Mesenchymal stem cell (in vitro differentiated cells and primary cell): Measurements from ENCODE around the gene ACE2.
A peak's percentile ranks its signal among the peaks of the same experiment; 100 is the strongest.

Experiments used
- DNase-seq: peaks from one replicate; pipeline ENCODE4 v3.0.0-alpha.2; 2013
- H2AFZ ChIP-seq: one replicate; pipeline ENCODE4 v1.6.1; 2013; ENCODE audit warnings: low read depth, mild to moderate bottlenecking, control low read depth, inconsistent platforms, low read length, moderate library complexity
- H2AK5ac ChIP-seq: 2 replicates; pipeline ENCODE4 v1.6.1; 2013; ENCODE audit warnings: low read length, moderate library complexity, mild to moderate bottlenecking, inconsistent platforms; ENCODE audit not compliant: severe bottlenecking
- H2BK120ac ChIP-seq: one replicate; pipeline ENCODE4 v1.6.1; 2013; ENCODE audit warnings: low read depth, mild to moderate bottlenecking, inconsistent platforms, low read length, moderate library complexity
- H2BK12ac ChIP-seq, 2 experiments: one replicate each; pipeline ENCODE4 v1.6.1; 2013; ENCODE audit warnings: inconsistent platforms in 2 of 2, low read length in 2 of 2, mild to moderate bottlenecking in 2 of 2, moderate library complexity in 2 of 2, control low read depth in 1 of 2
- H2BK15ac ChIP-seq: one replicate; pipeline ENCODE4 v1.6.1; 2013; ENCODE audit warnings: mild to moderate bottlenecking, low read depth, inconsistent platforms; ENCODE audit not compliant: poor library complexity, severe bottlenecking
- H2BK5ac ChIP-seq: 2 replicates; pipeline ENCODE4 v1.6.1; 2013; ENCODE audit warnings: low read depth, mild to moderate bottlenecking, low read length, control low read depth, inconsistent platforms; ENCODE audit not compliant: poor library complexity, severe bottlenecking
- H3K14ac ChIP-seq, 2 experiments: one replicate each; pipeline ENCODE4 v1.6.1; 2013; ENCODE audit warnings: inconsistent platforms in 2 of 2, low read length in 2 of 2, control low read depth in 1 of 2, mild to moderate bottlenecking in 1 of 2, moderate library complexity in 1 of 2
- H3K18ac ChIP-seq, 2 experiments: one replicate each; pipeline ENCODE4 v1.6.1; 2013; ENCODE audit warnings: inconsistent platforms in 2 of 2, low read length in 2 of 2, control low read depth in 1 of 2, low read depth in 1 of 2, mild to moderate bottlenecking in 1 of 2
- H3K23ac ChIP-seq, 2 experiments: one replicate each; pipeline ENCODE4 v1.6.1; 2013; ENCODE audit warnings: inconsistent platforms in 2 of 2, low read length in 2 of 2, mild to moderate bottlenecking in 2 of 2, moderate library complexity in 2 of 2, control low read depth in 1 of 2
- H3K27ac ChIP-seq: 2 replicates; pipeline ENCODE4 v1.5.1; 2013; ENCODE audit warnings: mild to moderate bottlenecking, moderate library complexity, low read length, control low read depth, inconsistent platforms; ENCODE audit not compliant: poor library complexity, severe bottlenecking
- H3K27me3 ChIP-seq, 2 experiments: 2 replicates each; pipeline versions ENCODE4 v1.6.1 to v1.7.0; 2013; ENCODE audit warnings: low read length in 2 of 2, mild to moderate bottlenecking in 2 of 2, moderate library complexity in 2 of 2, control low read depth in 1 of 2, inconsistent platforms in 1 of 2; ENCODE audit not compliant: control insufficient read depth in 1 of 2, insufficient read depth in 1 of 2
- H3K36me3 ChIP-seq, 2 experiments: 2 replicates each; pipeline versions ENCODE4 v1.6.1 to v1.7.0; 2013; ENCODE audit warnings: low read length in 2 of 2, control low read depth in 1 of 2, inconsistent platforms in 1 of 2, low read depth in 1 of 2, mild to moderate bottlenecking in 1 of 2; ENCODE audit not compliant: insufficient read depth in 2 of 2, control insufficient read depth in 1 of 2
- H3K4ac ChIP-seq, 2 experiments: one replicate each; pipeline ENCODE4 v1.6.1; 2013; ENCODE audit warnings: inconsistent platforms in 2 of 2, low read length in 2 of 2, mild to moderate bottlenecking in 2 of 2, moderate library complexity in 2 of 2, control low read depth in 1 of 2, low read depth in 1 of 2
- H3K4me1 ChIP-seq: 2 replicates; pipeline ENCODE4 v1.6.1; 2013; ENCODE audit warnings: low read depth, low read length, control low read depth; ENCODE audit not compliant: control insufficient read depth, insufficient read depth
- H3K4me2 ChIP-seq: 2 replicates; pipeline ENCODE4 v1.6.1; 2013; ENCODE audit warnings: low read length, mild to moderate bottlenecking, inconsistent platforms; ENCODE audit not compliant: poor library complexity, severe bottlenecking
- H3K4me3 ChIP-seq, 2 experiments: 2 replicates each; pipeline versions ENCODE4 v1.5.1 to v1.7.0; 2013; ENCODE audit warnings: low read length in 2 of 2, mild to moderate bottlenecking in 2 of 2, control low read depth in 1 of 2, low read depth in 1 of 2; ENCODE audit not compliant: insufficient read depth in 1 of 2
- H3K79me1 ChIP-seq: replicated peaks from 2 replicates; pipeline ENCODE4 v1.6.1; 2013; ENCODE audit warnings: mild to moderate bottlenecking, control low read depth, low read length, inconsistent platforms; ENCODE audit not compliant: poor library complexity, severe bottlenecking
- H3K9ac ChIP-seq: 2 replicates; pipeline ENCODE4 v1.7.0; 2013; ENCODE audit warnings: mild to moderate bottlenecking, low read length, moderate library complexity
- H3K9me3 ChIP-seq: 2 replicates; pipeline ENCODE4 v1.7.0; 2013; ENCODE audit warnings: mild to moderate bottlenecking, low read length; ENCODE audit not compliant: control insufficient read depth
- H4K8ac ChIP-seq: one replicate; pipeline ENCODE4 v1.6.1; 2013; ENCODE audit warnings: inconsistent platforms, mild to moderate bottlenecking, low read length, moderate library complexity
- H4K91ac ChIP-seq: one replicate; pipeline ENCODE4 v1.6.1; 2013; ENCODE audit warnings: mild to moderate bottlenecking, low read length, inconsistent platforms
- WGBS: methylation state at CpG from one replicate; pipeline ENCODE4 v1.1.7; 2013; ENCODE audit warnings: mixed read lengths; 5-methylcytosine and 5-hydroxymethylcytosine counted together

The ACE2 gene

DNA sequence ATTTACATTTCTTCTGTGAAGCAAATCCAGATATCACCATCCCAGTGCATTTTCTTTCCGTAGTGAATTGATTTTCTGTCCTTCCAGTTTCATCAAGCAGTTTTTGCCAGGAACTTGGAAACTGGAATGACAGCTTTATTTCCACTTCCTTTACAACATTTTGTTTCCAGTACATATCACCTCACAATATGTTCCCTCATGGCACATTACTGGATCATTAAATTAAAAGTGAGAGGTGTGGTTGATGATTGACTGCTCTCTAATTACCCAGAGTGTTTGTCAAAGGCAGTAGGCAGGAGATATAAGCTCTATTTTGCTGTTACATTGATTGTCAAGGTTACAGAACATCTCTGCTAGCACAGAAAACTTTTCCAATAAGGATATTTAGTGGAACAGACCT lies 22.3 kb upstream of the ACE2 start:
- Histone ChIP-seq H3K79me1 (no peaks in the 10 kb centered on the region), H3K27ac (no peak overlapping the region), H2BK5ac (no peak overlapping the region), H2BK12ac (no peak overlapping the region), H3K27me3 (peaks cover 0 to 46% of the 10 kb centered on the region in 2 experiments), H3K14ac (no peak overlapping the region), H3K4me3 (no peak overlapping the region), H2BK15ac (no peak overlapping the region), H2BK120ac (no peak overlapping the region), H3K4me1 (no peaks in the 10 kb centered on the region), H2AK5ac (no peak overlapping the region), H3K9ac (no peak overlapping the region), H3K18ac (no peak overlapping the region), H3K4me2 (no peak overlapping the region), H3K9me3 (no peaks in the 10 kb centered on the region), H3K36me3 (no peaks in the 10 kb centered on the region), H2AFZ (no peak overlapping the region), H3K23ac (no peak overlapping the region), H3K4ac (no peak overlapping the region), H4K8ac (no peak overlapping the region), H4K91ac (no peak overlapping the region)
- WGBS: 70% methylated on average over 1 of the region's 1 CpG
- no peak for DNase-seq

DNA sequence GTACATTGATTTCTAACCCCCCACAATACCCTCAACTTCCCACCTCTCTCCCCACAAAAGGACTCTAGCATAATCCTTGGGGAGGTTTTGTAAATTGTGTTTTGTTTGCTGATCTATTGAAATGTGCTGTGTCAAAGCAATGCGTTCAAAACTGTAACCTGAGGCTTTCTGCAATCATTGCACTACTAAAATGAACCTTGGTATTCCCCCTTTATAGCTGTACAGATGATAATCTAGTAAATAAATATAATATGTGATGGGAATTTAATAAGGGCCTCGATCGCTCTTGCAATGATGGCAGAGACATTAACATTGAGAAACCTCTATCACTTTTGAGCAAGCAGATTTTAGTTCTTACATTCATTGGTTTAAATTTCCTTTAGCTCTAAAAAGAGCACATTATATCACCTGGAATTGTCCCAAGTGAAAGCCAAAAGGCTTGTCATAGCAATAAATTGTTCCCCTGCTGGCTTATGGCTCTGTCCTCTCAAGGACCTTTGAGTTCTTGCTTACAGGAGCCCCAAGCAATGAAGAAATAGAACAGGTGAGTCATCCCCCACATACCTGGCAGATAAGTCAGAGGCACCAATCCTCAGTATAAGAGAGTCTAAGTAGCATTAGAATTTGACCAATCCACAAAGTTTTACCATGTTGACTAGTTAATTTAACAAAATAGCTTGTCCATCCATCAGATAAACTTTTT lies 18.4 kb upstream of the ACE2 start:
- H3K79me1 ChIP-seq: no peaks in the 10 kb centered on the region
- H2BK12ac ChIP-seq: no peak overlapping the region
- no peak overlapping the region for H2BK5ac ChIP-seq
- H4K8ac ChIP-seq: no peak overlapping the region
- H3K9me3 ChIP-seq: no peaks in the 10 kb centered on the region
- H3K23ac ChIP-seq: no peak overlapping the region
- no peak overlapping the region for H2BK15ac ChIP-seq
- no peak overlapping the region for H2AFZ ChIP-seq
- H3K9ac ChIP-seq: no peak overlapping the region
- no peak overlapping the region for H3K18ac ChIP-seq
- H3K4me2 ChIP-seq: no peak overlapping the region
- H3K4me1 ChIP-seq: no peaks in the 10 kb centered on the region
- H3K4me3 ChIP-seq: no peak overlapping the region
- H2AK5ac ChIP-seq: no peak overlapping the region
- no CpG with 5 or more reads among the region's 3 CpGs for WGBS
- H3K4ac ChIP-seq: no peak overlapping the region
- H3K27ac ChIP-seq: no peak overlapping the region
- DNase-seq: no peak
- no peak overlapping the region for H3K14ac ChIP-seq
- H4K91ac ChIP-seq: no peak overlapping the region
- H3K36me3 ChIP-seq: no peaks in the 10 kb centered on the region
- no peak overlapping the region for H2BK120ac ChIP-seq
- peaks cover 0 to 41% of the 10 kb centered on the region in 2 experiments for H3K27me3 ChIP-seq

- Histone ChIP-seq H3K23ac (no peak overlapping the region), H3K79me1 (no peaks in the 10 kb centered on the region), H4K91ac (no peak overlapping the region), H3K9me3 (no peaks in the 10 kb centered on the region), H2AFZ (no peak overlapping the region), H3K27me3 (peaks cover 0 to 45% of the 10 kb centered on the region in 2 experiments), H2BK120ac (no peak overlapping the region), H3K18ac (no peak overlapping the region), H3K36me3 (no peaks in the 10 kb centered on the region), H3K4me1 (no peaks in the 10 kb centered on the region), H2AK5ac (no peak overlapping the region), H2BK15ac (no peak overlapping the region), H3K14ac (no peak overlapping the region), H3K4me2 (no peak overlapping the region), H3K27ac (no peak overlapping the region), H2BK5ac (no peak overlapping the region), H2BK12ac (no peak overlapping the region), H3K4ac (no peak overlapping the region), H3K9ac (no peak overlapping the region), H4K8ac (no peak overlapping the region), H3K4me3 (no peak overlapping the region)
- WGBS: 79% methylated on average over 6 of the region's 6 CpGs
- DNase-seq: no peak
Measured at GRCh38 chrX:15617111-15617510, 16.4 kb upstream of the ACE2 start.

- Histone ChIP-seq H3K14ac (no peak overlapping the region), H2AFZ (no peak overlapping the region), H2AK5ac (no peak overlapping the region), H3K9me3 (no peaks in the 10 kb centered on the region), H2BK5ac (no peak overlapping the region), H2BK12ac (no peak overlapping the region), H3K27me3 (peaks cover 0 to 45% of the 10 kb centered on the region in 2 experiments), H3K4ac (no peak overlapping the region), H3K4me2 (no peak overlapping the region), H3K27ac (no peak overlapping the region), H4K91ac (no peak overlapping the region), H3K4me1 (no peaks in the 10 kb centered on the region), H3K18ac (no peak overlapping the region), H3K9ac (no peak overlapping the region), H3K79me1 (no peaks in the 10 kb centered on the region), H3K4me3 (no peak overlapping the region), H3K23ac (no peak overlapping the region), H4K8ac (no peak overlapping the region), H2BK15ac (no peak overlapping the region), H3K36me3 (no peaks in the 10 kb centered on the region), H2BK120ac (no peak overlapping the region)
- 50% methylated on average over 2 of the region's 3 CpGs for WGBS
- peak; percentile 43 for DNase-seq
Measured at GRCh38 chrX:15616531-15616930, 15.8 kb upstream of the ACE2 start.
